NCI-H2196 (cell line): ENCODE measurements around the gene STAT3.
"Not testable (repeated sequence)": the region's sequence is repeated elsewhere in the genome, so short reads cannot be mapped to it uniquely, and the experiment has no call there.

Source experiments
- DNase-seq: peaks from one replicate; lab custom pipeline; 2025; ENCODE audit not compliant: unreplicated experiment; lab: John Stamatoyannopoulos, UW

The STAT3 gene

GRCh38 chr17:42388381-42389134, at the start of gene STAT3:
STAT3 (minus strand) TSS chr17:42388442; CDS start chr17:42348516, 39,926 bp downstream.
- DNase-seq, result peak; percentile 95

GRCh38 chr17:42436391-42436790, 48.1 kb upstream of the STAT3 start:
- no peak for DNase-seq

GRCh38 chr17:42431758-42432161, 43.5 kb upstream of the STAT3 start:
- no peak for DNase-seq

GRCh38 chr17:42429726-42430447, 41.6 kb upstream of the STAT3 start:
- no peak for DNase-seq

- peak; percentile 20 for DNase-seq
These were observed 40.1 kb upstream of the STAT3 start for GRCh38 chr17:42428141-42428944.

- no peak for DNase-seq
These were observed 36.9 kb upstream of the STAT3 start for GRCh38 chr17:42424991-42425610.

GRCh38 chr17:42423766-42424165, 35.5 kb upstream of the STAT3 start:
- DNase-seq, result no peak

GRCh38 chr17:42422958-42423712, 34.9 kb upstream of the STAT3 start, which contains the start of gene CAVIN1:
CAVIN1 (minus strand) TSS chr17:42423256; CDS start chr17:42423097, 159 bp downstream.
- DNase-seq, result peak; percentile 70

GRCh38 chr17:42422412-42422957, 34.2 kb upstream of the STAT3 start:
- DNase-seq, result peak; percentile 15

GRCh38 chr17:42421507-42422338, 33.5 kb upstream of the STAT3 start:
- DNase-seq, result no peak

GRCh38 chr17:42421136-42421506, 32.9 kb upstream of the STAT3 start:
- DNase-seq, result no peak

GRCh38 chr17:42417981-42418380, 29.7 kb upstream of the STAT3 start:
- DNase-seq, result not testable (repeated sequence)

- DNase-seq, result no peak
These were observed 26.6 kb upstream of the STAT3 start for GRCh38 chr17:42414704-42415409.

GRCh38 chr17:42413464-42414040, 25.3 kb upstream of the STAT3 start:
- DNase-seq, result no peak

- no peak for DNase-seq
These were observed 23.9 kb upstream of the STAT3 start for GRCh38 chr17:42411905-42412679.

GRCh38 chr17:42411361-42411760, 23.1 kb upstream of the STAT3 start:
- DNase-seq, result no peak

- DNase-seq, result no peak
These were observed 22.1 kb upstream of the STAT3 start for GRCh38 chr17:42410319-42410685.
